DMS 273 (cell line): Measurements from ENCODE around the gene NEURL1.

Source experiments
- DNase-seq: peaks from one replicate; lab custom pipeline; 2025; ENCODE audit not compliant: unreplicated experiment; lab: John Stamatoyannopoulos, UW

NEURL1 gene

GRCh38 chr10:103641326-103641725 lies 147.8 kb downstream of the NEURL1 start:
- peak; percentile 38 for DNase-seq
